HG02970 (cell line): ENCODE results near the gene TMPRSS3.

ENCODE experiments used
- ATAC-seq: cut with Tn5 transposase; IDR thresholded peaks from one replicate; pipeline ENCODE4 v1.9.1; 2021; ENCODE audit warnings: mild to moderate bottlenecking, moderate library complexity, moderate number of reproducible peaks; ENCODE audit not compliant: unreplicated experiment, low FRiP score

Gene TMPRSS3

GRCh38 chr21:42395905-42396651, at the start of gene TMPRSS3:
TSS of gene TMPRSS3 (minus strand) at chr21:42396052. CDS start at chr21:42395417, 635 bp downstream.
- ATAC-seq: no peak

- no peak for ATAC-seq
These were observed 49.5 kb upstream of the TMPRSS3 start for GRCh38 chr21:42445311-42445710.

GRCh38 chr21:42444745-42445059, 48.9 kb upstream of the TMPRSS3 start:
- no peak for ATAC-seq

- no peak for ATAC-seq
These were observed 48.3 kb upstream of the TMPRSS3 start for GRCh38 chr21:42443876-42444744.

- no peak for ATAC-seq
These were observed 47.4 kb upstream of the TMPRSS3 start for GRCh38 chr21:42443181-42443785.

GRCh38 chr21:42441963-42442362, 46.1 kb upstream of the TMPRSS3 start:
- ATAC-seq: no peak

GRCh38 chr21:42440187-42440792, 44.4 kb upstream of the TMPRSS3 start:
- no peak for ATAC-seq

GRCh38 chr21:42439284-42440186, 43.7 kb upstream of the TMPRSS3 start:
- no peak for ATAC-seq

GRCh38 chr21:42438316-42439205, 42.7 kb upstream of the TMPRSS3 start:
- no peak for ATAC-seq

GRCh38 chr21:42437786-42438185, 41.9 kb upstream of the TMPRSS3 start:
- no peak for ATAC-seq

GRCh38 chr21:42436914-42437313, 41.1 kb upstream of the TMPRSS3 start:
- ATAC-seq: no peak

GRCh38 chr21:42435833-42436232, 40.0 kb upstream of the TMPRSS3 start:
- ATAC-seq: no peak

- no peak for ATAC-seq
These were observed 39.5 kb upstream of the TMPRSS3 start for GRCh38 chr21:42435401-42435800.

GRCh38 chr21:42434884-42435283, 39.0 kb upstream of the TMPRSS3 start:
- ATAC-seq: no peak

- ATAC-seq: no peak
These were observed 38.2 kb upstream of the TMPRSS3 start for GRCh38 chr21:42433946-42434551.

- no peak for ATAC-seq
These were observed 36.8 kb upstream of the TMPRSS3 start for GRCh38 chr21:42432695-42433094.

GRCh38 chr21:42431196-42431595, 35.3 kb upstream of the TMPRSS3 start:
- no peak for ATAC-seq

- no peak for ATAC-seq
These were observed 34.7 kb upstream of the TMPRSS3 start for GRCh38 chr21:42430521-42430920.

- no peak for ATAC-seq
These were observed 34.0 kb upstream of the TMPRSS3 start for GRCh38 chr21:42429856-42430255.
